HUES48 (cell line): ENCODE data around the gene SPOCK3.
"Not testable (repeated sequence)": the region's sequence is repeated elsewhere in the genome, so short reads cannot be mapped to it uniquely, and the experiment has no call there.

Experiments used
- H3K27ac ChIP-seq: one replicate; pipeline ENCODE4 v1.7.0; 2013; ENCODE audit warnings: low read depth, low read length, inconsistent platforms
- H3K27me3 ChIP-seq: 2 replicates; pipeline ENCODE4 v1.6.1; 2013; ENCODE audit warnings: mild to moderate bottlenecking, low read length; ENCODE audit not compliant: control insufficient read depth, insufficient read depth
- H3K36me3 ChIP-seq: 2 replicates; pipeline ENCODE4 v1.6.1; 2013; ENCODE audit warnings: low read length; ENCODE audit not compliant: control insufficient read depth, insufficient read depth
- H3K4me1 ChIP-seq: 2 replicates; pipeline ENCODE4 v1.6.1; 2013; ENCODE audit warnings: mild to moderate bottlenecking, low read length; ENCODE audit not compliant: control insufficient read depth, insufficient read depth
- H3K4me3 ChIP-seq: 2 replicates; pipeline ENCODE4 v1.5.1; 2013; ENCODE audit warnings: mild to moderate bottlenecking, low read depth, low read length
- H3K9ac ChIP-seq: 2 replicates; pipeline ENCODE4 v1.6.1; 2013; ENCODE audit warnings: mild to moderate bottlenecking, low read depth, low read length, moderate library complexity
- H3K9me3 ChIP-seq: 2 replicates; pipeline ENCODE4 v1.6.1; 2013; ENCODE audit warnings: low read length; ENCODE audit not compliant: control insufficient read depth, insufficient read depth

SPOCK3 gene

DNA sequence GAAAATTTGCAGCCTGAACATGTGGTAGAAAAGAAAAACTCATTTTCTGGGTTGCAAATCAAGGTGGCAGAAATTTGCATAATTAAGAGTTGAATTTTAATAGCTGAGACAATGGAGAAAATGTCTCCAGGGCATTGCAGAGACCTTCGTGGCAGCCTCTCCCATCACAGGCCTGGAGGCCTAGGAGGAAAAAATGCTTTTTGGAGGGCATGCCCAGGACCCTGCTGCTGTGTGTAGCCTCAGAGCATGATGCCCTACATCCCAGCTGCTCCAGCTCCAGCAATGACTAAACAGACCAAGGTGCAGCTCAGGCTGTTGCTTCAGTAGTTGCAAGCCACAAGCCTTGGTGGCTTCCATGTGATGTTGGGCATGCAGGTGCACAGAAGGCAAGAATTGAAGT is 266.1 kb downstream of the SPOCK3 start:
- H3K4me1 ChIP-seq, H3K27me3 ChIP-seq, H3K4me3 ChIP-seq, H3K9ac ChIP-seq, H3K36me3 ChIP-seq, H3K27ac ChIP-seq: not testable (repeated sequence)
- H3K9me3 ChIP-seq, result peaks cover 16% of the 10 kb centered on the region

DNA sequence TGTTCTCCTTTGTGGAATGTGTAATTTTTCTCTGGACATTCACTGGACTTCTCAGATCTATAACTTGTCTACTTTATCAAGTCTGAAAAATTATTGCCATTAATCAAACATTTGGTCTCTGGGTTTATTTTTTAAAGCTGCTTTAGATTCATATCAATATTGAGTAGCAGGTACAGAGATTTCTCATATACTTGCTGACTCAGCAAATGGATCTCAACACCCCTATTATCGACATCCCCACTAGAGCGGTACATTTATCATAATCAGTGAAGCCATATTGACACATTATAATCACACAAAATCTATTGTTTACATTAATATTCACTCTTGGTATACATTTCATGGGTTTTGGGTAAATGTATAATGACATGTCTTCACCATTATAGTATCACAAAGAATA is 268.7 kb downstream of the SPOCK3 start:
- no peaks in the 10 kb centered on the region for H3K4me1 ChIP-seq
- no peak overlapping the region for H3K4me3 ChIP-seq
- H3K36me3 ChIP-seq, result no peaks in the 10 kb centered on the region
- H3K27ac ChIP-seq, result no peak overlapping the region
- no peak overlapping the region for H3K9ac ChIP-seq
- H3K27me3 ChIP-seq, result no peaks in the 10 kb centered on the region
- peaks cover 16% of the 10 kb centered on the region for H3K9me3 ChIP-seq

DNA sequence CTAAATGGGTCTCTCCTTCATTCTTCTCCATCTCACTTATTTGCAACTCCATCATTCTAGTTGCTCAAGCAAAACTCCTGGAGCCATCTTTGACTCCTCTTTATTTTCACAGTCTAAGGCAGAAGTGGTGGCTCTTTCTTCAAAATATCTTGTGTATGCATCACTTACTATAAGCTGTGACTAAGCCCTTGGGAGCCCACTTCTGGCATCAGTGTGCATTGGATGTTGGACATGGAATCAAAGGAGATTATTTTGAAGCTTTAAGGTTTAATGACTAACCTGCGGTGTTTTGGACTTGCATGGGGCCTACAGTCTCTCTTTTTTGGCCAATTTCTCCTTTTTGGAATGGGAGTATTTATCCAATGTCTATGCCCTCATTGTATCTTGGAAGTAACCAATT is 276.8 kb downstream of the SPOCK3 start:
- Histone ChIP-seq H3K27me3 (no peaks in the 10 kb centered on the region), H3K36me3 (no peaks in the 10 kb centered on the region), H3K4me1 (no peaks in the 10 kb centered on the region), H3K27ac (no peak overlapping the region), H3K4me3 (no peak overlapping the region), H3K9me3 (peaks cover 2% of the 10 kb centered on the region; the same call in 1 of the 2 replicates), H3K9ac (no peak overlapping the region)

DNA sequence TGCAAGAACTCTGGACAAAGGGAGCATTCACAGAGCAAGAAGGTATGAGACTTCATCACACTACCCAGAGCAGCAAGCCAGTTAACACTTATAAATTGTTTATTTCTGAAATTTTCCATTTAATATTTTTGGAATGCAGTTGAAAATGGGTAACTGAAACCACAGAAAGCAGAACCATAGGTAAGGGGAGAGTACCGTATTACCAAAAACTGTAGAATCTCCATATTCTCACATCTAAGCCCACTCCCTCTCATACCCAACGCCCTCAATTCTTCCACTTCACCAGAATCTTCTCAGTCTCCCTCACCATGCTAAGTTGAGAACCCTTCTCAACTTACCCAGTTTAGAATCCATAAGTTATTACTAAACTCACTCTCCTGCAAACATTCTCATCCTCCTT is 277.8 kb downstream of the SPOCK3 start:
- peaks cover 2% of the 10 kb centered on the region; the same call in 1 of the 2 replicates for H3K9me3 ChIP-seq
- no peak overlapping the region for H3K27ac ChIP-seq
- no peaks in the 10 kb centered on the region for H3K36me3 ChIP-seq
- no peaks in the 10 kb centered on the region for H3K27me3 ChIP-seq
- H3K9ac ChIP-seq, result no peak overlapping the region
- H3K4me1 ChIP-seq, result no peaks in the 10 kb centered on the region
- no peak overlapping the region for H3K4me3 ChIP-seq

DNA sequence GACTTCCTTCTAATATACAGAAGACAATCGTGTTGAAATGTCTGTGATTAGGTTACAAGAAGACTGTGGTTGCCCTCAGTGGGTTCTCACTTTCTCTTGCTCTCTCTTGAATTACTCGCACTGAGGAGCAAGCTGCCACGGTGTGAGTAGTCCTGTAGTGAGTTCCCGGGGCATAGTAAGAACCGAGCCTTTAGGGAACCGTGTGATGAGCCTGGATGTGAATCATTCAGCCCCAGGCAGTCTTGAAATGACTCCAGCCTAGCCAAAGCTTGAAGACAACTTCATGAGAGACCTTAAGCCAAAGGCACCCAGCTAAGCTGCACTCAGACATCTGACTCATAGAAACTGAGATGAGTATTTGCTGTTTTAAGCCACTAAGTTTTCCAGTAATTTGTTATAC is 292.7 kb downstream of the SPOCK3 start:
- Histone ChIP-seq H3K4me3 (no peak overlapping the region), H3K36me3 (no peaks in the 10 kb centered on the region), H3K4me1 (no peaks in the 10 kb centered on the region), H3K9me3 (no peaks in the 10 kb centered on the region), H3K27ac (no peak overlapping the region), H3K27me3 (no peaks in the 10 kb centered on the region), H3K9ac (no peak overlapping the region)

DNA sequence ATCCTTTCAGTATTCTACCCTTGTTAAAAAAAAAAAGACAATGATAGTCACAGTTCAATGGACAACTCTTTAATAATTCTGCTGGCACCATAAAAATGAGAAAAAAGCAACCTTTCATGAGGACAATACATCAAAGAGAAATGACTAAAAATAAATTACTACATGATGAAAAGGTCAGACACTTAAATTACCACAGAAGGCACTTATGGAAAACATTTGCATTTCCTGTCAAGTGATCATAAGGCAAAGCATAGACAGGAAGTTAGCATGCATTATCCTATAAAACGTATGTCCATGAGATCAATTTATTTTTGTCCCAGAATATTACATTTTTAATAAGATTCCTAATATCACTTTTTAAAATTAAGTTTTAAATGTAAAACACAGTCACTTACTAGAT is 303.8 kb downstream of the SPOCK3 start:
- no peaks in the 10 kb centered on the region for H3K4me1 ChIP-seq
- H3K9ac ChIP-seq, result no peak overlapping the region
- H3K27ac ChIP-seq, result no peak overlapping the region
- H3K9me3 ChIP-seq, result no peaks in the 10 kb centered on the region
- H3K27me3 ChIP-seq, result no peaks in the 10 kb centered on the region
- H3K4me3 ChIP-seq, result no peak overlapping the region
- no peaks in the 10 kb centered on the region for H3K36me3 ChIP-seq

DNA sequence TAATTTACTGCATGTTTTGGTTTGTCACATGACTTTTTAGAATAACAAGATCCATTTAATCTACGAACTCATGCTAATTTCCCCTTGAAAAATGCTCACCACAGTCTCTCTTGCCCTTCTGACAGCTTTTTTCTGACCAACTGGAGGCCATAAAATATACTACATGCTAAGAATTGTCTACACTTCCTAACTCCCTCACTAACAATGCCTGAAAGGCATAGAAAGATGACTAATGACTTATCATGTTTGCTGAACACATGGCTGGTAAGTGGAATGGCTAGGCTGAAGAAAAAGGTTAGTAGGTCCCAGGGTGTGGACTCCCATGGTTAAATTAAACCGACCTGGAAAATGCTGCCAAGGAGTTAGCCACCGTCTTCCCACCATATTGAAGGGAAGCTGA is 309.9 kb downstream of the SPOCK3 start:
- Histone ChIP-seq H3K9me3 (no peaks in the 10 kb centered on the region), H3K4me3 (no peak overlapping the region), H3K9ac (no peak overlapping the region), H3K27me3 (no peaks in the 10 kb centered on the region), H3K4me1 (no peaks in the 10 kb centered on the region), H3K27ac (no peak overlapping the region), H3K36me3 (no peaks in the 10 kb centered on the region)

DNA sequence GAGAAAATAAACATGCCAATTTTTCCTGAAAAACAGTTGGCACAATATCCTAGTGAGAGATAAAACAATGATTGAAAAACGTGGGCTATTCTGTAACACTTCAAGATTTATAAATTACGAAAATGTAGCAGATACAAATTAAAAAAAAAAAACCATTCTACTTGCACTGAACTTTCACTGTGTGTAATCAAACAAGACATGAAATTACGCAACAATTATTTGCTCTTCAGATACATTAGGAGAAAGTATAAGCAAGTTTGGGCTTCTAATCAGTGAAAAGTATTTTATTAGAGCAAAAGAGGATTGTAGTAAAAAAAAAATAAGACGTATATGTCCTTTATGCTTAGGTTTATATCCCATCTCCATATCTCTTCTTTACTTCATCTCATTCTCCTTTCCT is 320.4 kb downstream of the SPOCK3 start:
- H3K4me3 ChIP-seq, result no peak overlapping the region
- H3K36me3 ChIP-seq, result no peaks in the 10 kb centered on the region
- H3K27me3 ChIP-seq, result no peaks in the 10 kb centered on the region
- H3K4me1 ChIP-seq, result no peaks in the 10 kb centered on the region
- no peak overlapping the region for H3K9ac ChIP-seq
- H3K27ac ChIP-seq, result no peak overlapping the region
- no peaks in the 10 kb centered on the region for H3K9me3 ChIP-seq

DNA sequence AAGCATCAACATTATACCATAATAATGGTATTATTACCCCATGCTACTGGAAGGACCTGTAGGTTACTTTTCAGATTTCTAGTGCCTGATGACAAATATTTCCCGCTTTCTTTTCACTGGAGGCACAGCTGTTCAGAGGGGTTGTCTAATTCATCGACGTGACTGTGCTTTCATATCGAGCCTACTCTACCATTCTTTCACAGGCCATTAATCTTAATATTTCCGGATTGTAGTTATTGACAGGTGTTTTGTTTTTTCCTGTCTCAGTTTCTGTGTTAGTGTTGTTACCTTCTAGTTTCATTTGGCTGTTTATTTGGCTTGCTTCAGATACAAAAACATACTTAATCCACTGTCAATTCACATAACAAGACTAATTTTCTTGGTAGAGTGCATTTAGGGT is 330.9 kb downstream of the SPOCK3 start:
- Histone ChIP-seq H3K4me3 (no peak overlapping the region), H3K36me3 (no peaks in the 10 kb centered on the region), H3K4me1 (no peaks in the 10 kb centered on the region), H3K27me3 (no peaks in the 10 kb centered on the region), H3K9me3 (no peaks in the 10 kb centered on the region), H3K27ac (no peak overlapping the region), H3K9ac (no peak overlapping the region)

DNA sequence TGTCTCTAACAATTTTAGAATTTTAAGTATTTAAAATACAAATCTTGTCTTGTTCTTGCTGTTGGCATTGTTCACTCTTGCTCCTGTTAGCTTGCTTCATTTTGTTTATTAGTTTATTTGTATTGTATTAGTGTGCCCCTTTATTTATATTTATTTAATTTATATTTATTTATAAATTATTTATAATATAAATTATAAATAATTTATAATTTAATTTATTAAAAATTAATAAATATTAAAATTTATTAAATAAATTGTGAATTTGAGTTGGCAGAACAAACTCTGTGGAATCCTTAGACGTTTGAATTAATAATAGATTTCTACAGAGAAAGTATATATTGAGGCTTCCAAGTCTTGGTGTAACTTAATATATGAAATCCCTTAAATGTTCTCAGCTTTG is 331.4 kb downstream of the SPOCK3 start:
- H3K4me1 ChIP-seq, result no peaks in the 10 kb centered on the region
- no peaks in the 10 kb centered on the region for H3K36me3 ChIP-seq
- no peaks in the 10 kb centered on the region for H3K9me3 ChIP-seq
- no peak overlapping the region for H3K4me3 ChIP-seq
- no peak overlapping the region for H3K27ac ChIP-seq
- no peak overlapping the region for H3K9ac ChIP-seq
- no peaks in the 10 kb centered on the region for H3K27me3 ChIP-seq

DNA sequence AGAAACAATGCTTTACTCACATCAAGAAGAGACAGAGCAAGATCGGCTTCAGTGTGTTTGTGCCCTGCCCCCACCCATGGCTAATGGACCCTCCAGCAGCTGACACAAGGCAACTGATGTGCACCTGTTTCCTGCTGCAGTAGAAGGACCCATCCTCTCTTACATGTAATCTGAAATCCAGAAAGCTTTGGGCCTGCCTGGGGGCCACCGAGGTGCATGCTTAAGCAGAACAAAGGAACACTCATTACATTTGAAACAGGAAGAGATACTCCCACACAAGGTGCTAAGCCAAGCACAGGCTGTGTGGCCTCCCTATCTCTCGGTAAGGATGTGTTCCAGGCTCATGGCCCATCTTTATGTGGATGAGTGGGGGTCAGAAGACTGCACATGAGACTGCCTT is 338.0 kb downstream of the SPOCK3 start:
- H3K27ac ChIP-seq, result no peak overlapping the region
- no peaks in the 10 kb centered on the region for H3K27me3 ChIP-seq
- no peaks in the 10 kb centered on the region for H3K36me3 ChIP-seq
- H3K9me3 ChIP-seq, result no peaks in the 10 kb centered on the region
- no peak overlapping the region for H3K9ac ChIP-seq
- no peaks in the 10 kb centered on the region for H3K4me1 ChIP-seq
- H3K4me3 ChIP-seq, result no peak overlapping the region

DNA sequence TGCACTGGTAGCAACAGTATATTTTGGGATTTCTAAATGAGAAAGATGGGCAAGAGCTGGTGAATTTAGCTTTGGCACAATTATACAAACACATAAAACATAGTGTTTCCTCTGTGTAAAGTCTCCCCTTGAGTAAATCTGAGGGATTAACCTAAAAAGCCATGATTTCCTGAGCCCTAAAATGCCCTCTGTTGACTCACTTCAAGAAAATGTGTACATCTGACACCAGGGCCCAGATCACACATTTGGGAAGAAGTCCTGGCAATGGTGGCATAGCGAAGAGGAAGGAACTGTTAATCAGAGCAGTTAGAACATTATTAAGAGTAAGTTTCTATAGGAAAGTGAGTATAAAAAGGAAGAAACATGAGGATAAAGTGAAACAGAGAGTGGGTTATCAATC is 338.5 kb downstream of the SPOCK3 start:
- Histone ChIP-seq H3K36me3 (no peaks in the 10 kb centered on the region), H3K27ac (no peak overlapping the region), H3K27me3 (no peaks in the 10 kb centered on the region), H3K9ac (no peak overlapping the region), H3K4me1 (no peaks in the 10 kb centered on the region), H3K9me3 (no peaks in the 10 kb centered on the region), H3K4me3 (no peak overlapping the region)
